Muscle of back (tissue), 13 donors: ENCODE data around the gene CCRL2. TPM values are rescaled to one million over a fixed set of nuclear protein-coding genes. Genes with fewer than 3 reads are reported as not detected.

Experiments used
- DNase-seq, 3 donors: peaks; one replicate each; pipeline versions ENCODE4 v3.0.0 to v3.0.0-alpha.2; 2013
- long read RNA-seq, 9 donors: transcript quantifications; one replicate each; lab custom pipeline, GENCODE V29; 2026
- polyA plus RNA-seq, 10 donors: library from polyadenylated mRNA; unstranded; fragments of 120-200 nt; gene quantifications; one replicate each; pipeline ENCODE4 v1.2.1, GENCODE V29; 2013; ENCODE audit not compliant: insufficient read length in 10 of 10

The CCRL2 gene
- polyA plus RNA-seq: under 1 TPM; 0.35 to 0.78 (median 0.59) TPM
- long read RNA-seq, donor 1: 0 reads
- long read RNA-seq, donor 2: 0 reads
- long read RNA-seq, donor 3: 0 reads
- long read RNA-seq, donor 4: 0 reads
- long read RNA-seq, donor 5, partial matches to known transcripts: 0 of 2 reads
- long read RNA-seq, donor 5, other reads (novel, unspliced or antisense): 0 of 2 reads
- long read RNA-seq, donor 6, partial matches to known transcripts: 0 of 1 reads
- long read RNA-seq, donor 6, other reads (novel, unspliced or antisense): 0 of 1 reads
- long read RNA-seq, donor 7, partial matches to known transcripts: 0 of 2 reads
- long read RNA-seq, donor 7, other reads (novel, unspliced or antisense): 0 of 2 reads
- long read RNA-seq, donor 8, partial matches to known transcripts: 0 of 1 reads
- long read RNA-seq, donor 8, other reads (novel, unspliced or antisense): 0 of 1 reads
- long read RNA-seq, donor 9: 0 reads

DNA sequence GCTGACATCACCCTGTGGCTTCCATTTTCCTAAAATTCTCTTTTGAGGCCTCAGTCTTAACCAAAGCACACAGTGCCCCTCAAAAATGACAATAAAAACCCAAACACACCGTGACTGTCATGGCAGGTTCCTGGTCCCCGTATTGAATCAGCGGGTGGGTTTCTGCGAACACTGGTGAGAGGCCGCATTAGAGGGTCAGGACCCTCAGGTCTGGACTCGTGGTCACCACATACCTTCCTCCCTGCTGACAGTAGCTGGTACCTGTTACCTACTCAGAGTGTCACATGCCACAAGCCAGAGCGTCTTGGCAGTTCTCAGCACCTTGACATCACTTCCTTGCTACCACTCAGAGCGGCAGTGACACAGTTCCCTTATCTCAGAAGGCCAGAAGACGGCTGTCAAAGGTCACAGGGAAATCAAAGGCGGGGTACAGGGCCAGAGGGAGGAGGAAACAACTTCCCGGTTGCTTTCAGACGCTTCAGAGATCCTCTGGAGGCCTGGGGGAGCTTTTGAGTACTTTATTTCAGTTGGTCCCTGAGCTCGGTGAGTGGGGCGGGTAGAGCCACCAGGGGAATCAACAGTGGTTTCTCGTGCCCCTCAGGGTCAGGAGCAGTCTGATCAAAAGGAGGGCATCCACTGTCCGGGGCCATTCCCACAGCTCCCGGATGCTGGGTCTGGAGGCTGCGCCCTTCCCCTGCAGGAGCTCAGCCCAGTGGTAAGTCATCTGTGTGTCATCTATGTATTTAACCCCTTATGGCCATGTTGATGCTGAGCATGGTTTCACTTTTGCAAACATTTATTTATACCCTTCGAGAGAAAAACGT, at the start of gene CCRL2, which contains the start of gene CCR5AS:
Gene CCRL2 (plus strand): TSS at position 472 of the 824 bp plus-strand sequence. CDS start 821 bp downstream, outside the sequence.
Gene CCR5AS (minus strand): TSS at position 279 of the 824 bp plus-strand sequence.
- peak in 1 of 3 donors; percentile 59 for DNase-seq

DNA sequence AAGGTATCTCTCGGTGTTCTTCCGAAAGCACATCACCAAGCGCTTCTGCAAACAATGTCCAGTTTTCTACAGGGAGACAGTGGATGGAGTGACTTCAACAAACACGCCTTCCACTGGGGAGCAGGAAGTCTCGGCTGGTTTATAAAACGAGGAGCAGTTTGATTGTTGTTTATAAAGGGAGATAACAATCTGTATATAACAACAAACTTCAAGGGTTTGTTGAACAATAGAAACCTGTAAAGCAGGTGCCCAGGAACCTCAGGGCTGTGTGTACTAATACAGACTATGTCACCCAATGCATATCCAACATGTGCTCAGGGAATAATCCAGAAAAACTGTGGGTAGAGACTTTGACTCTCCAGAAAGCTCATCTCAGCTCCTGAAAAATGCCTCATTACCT, 48.6 kb upstream of the CCRL2 start:
- DNase-seq: no peak

DNA sequence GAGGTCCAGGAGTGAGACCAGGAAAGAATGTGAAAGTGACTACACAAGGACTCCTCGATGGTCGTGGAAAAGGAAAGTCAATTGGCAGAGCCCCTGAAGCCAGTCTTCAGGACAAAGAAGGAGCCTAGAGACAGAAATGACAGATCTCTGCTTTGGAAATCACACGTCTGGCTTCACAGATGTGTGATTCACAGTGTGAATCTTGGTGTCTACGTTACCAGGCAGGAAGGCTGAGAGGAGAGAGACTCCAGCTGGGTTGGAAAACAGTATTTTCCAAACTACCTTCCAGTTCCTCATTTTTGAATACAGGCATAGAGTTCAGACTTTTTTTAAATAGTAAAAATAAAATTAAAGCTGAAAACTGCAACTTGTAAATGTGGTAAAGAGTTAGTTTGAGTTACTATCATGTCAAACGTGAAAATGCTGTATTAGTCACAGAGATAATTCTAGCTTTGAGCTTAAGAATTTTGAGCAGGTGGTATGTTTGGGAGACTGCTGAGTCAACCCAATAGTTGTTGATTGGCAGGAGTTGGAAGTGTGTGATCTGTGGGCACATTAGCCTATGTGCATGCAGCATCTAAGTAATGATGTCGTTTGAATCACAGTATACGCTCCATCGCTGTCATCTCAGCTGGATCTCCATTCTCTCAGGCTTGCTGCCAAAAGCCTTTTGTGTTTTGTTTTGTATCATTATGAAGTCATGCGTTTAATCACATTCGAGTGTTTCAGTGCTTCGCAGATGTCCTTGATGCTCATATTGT, 47.1 kb upstream of the CCRL2 start:
- DNase-seq: peak; percentile 30 to 49 (median 42)

GRCh38 chr3:46360907-46361306, 46.2 kb upstream of the CCRL2 start:
- no peak for DNase-seq

DNA sequence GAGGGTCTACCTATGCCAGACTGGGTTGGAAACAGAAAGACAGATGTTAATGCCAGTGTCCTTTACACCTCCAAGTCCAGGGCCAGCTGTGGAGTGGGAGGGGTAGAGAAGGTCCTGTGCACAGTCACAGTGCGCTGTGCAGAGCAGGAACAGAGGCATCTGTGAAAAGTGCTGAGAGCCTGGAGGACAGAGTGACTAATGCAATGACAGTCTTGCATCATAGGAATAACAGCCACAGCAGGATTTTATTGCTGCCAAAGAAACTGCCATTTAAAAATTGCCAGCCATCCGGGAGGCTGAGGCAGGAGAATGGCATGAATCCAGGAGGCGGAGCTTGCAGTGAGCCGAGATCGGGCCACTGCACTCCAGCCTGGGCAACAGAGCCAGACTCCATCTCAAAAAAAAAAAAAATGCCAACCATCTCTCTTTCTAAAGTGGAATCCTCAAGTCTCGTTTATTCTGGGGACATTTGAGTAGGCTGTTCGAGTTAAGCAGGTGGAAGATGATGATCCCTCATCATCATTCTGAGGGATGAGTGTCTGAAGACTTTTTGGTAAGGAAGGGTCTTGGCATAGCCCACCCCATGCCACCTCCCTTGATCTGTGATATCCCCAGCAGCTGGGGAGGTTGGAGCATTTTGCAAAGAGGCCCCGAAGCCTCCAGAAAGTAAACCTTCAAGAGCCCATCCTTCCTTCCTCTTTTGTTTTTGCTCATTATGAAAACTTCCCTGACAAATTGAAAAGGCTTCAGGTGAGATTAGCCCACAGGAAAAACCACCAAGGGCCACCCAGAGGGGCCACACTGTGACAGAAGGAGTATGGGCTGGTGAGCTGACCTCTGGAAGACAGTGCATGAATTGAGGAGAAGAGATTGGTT, 45.4 kb upstream of the CCRL2 start:
- no peak for DNase-seq

DNA sequence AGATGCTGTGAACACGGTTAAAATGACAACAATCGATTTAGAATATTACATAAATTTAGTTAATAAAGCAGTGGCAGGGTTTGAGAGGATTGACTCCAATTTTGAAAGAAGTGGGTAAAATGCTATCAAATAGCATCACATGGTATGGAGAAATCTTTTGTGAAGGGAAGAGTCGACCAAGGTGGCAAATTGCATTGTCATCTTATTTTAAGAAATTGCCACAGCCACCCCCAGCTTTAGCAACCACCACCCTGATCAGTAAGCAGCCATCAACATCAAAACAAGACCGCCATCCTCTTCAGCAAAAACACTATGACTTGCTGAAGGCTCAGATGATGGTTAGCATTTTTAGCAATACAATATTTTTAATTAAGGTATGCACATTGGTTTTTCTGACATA, 42.0 kb upstream of the CCRL2 start:
- DNase-seq: no peak

GRCh38 chr3:46365737-46366524, 41.1 kb upstream of the CCRL2 start:
- no peak for DNase-seq

DNA sequence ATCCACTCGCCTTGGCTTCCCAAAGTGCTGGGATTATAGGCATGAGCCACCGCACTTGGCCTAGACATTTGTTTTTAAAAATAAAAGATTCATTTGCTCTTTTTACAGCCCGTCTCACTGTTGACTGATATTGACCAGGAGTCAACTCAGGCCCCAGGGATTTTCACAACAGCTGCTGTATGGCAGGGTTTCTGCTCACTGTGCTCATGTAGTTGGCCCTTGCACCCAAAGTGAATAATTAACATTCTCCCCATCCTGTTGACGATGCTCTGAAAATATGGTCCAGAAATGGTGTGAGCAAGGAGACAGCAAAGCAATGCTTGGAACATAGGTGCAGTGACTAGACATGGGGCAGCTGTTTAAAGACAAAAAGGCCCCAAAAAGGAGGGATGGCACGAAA, 39.2 kb upstream of the CCRL2 start:
- DNase-seq: no peak

- peak in 2 of 3 donors; percentile 31 to 45 for DNase-seq
Observed at GRCh38 chr3:46368569-46368968, 38.5 kb upstream of the CCRL2 start.

- DNase-seq: no peak
Observed at GRCh38 chr3:46369151-46369550, 37.9 kb upstream of the CCRL2 start.

- DNase-seq: no peak
Observed at GRCh38 chr3:46369675-46370132, 37.4 kb upstream of the CCRL2 start.

GRCh38 chr3:46370839-46371518, 36.1 kb upstream of the CCRL2 start, which contains the start of gene CCR5:
Gene CCR5 (plus strand): TSS chr3:46370946. CDS start chr3:46372903, 1,957 bp downstream.
- DNase-seq: no peak

- DNase-seq: no peak
Observed at GRCh38 chr3:46371519-46372340, 35.3 kb upstream of the CCRL2 start.

GRCh38 chr3:46372492-46373359, 34.3 kb upstream of the CCRL2 start:
- DNase-seq: no peak

DNA sequence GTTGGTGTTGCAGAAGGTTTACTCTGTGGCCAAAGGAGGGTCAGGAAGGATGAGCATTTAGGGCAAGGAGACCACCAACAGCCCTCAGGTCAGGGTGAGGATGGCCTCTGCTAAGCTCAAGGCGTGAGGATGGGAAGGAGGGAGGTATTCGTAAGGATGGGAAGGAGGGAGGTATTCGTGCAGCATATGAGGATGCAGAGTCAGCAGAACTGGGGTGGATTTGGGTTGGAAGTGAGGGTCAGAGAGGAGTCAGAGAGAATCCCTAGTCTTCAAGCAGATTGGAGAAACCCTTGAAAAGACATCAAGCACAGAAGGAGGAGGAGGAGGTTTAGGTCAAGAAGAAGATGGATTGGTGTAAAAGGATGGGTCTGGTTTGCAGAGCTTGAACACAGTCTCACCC, 32.3 kb upstream of the CCRL2 start:
- DNase-seq: no peak

DNA sequence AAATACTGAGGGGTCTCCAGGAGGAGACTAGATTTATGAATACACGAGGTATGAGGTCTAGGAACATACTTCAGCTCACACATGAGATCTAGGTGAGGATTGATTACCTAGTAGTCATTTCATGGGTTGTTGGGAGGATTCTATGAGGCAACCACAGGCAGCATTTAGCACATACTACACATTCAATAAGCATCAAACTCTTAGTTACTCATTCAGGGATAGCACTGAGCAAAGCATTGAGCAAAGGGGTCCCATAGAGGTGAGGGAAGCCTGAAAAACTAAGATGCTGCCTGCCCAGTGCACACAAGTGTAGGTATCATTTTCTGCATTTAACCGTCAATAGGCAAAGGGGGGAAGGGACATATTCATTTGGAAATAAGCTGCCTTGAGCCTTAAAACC, 31.8 kb upstream of the CCRL2 start:
- DNase-seq: no peak

DNA sequence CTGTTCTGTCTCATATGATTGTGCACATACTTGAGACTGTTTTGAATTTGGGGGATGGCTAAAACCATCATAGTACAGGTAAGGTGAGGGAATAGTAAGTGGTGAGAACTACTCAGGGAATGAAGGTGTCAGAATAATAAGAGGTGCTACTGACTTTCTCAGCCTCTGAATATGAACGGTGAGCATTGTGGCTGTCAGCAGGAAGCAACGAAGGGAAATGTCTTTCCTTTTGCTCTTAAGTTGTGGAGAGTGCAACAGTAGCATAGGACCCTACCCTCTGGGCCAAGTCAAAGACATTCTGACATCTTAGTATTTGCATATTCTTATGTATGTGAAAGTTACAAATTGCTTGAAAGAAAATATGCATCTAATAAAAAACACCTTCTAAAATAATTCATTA, 31.2 kb upstream of the CCRL2 start:
- no peak for DNase-seq
